GM12878 (cell line): ENCODE data around the gene CD300H. TPM values are rescaled to one million over a fixed set of nuclear protein-coding genes. Genes with fewer than 3 reads are reported as not detected.

Experiments
- ATAC-seq: fragments of 200-7000 bp; cut with Tn5 transposase; 3 replicates; pipeline ENCODE4 v1.9.1; 2020; ENCODE audit warnings: mild to moderate bottlenecking, moderate library complexity
- BruUV-seq: library from RNA; stranded (reverse); fragments of 400-500 nt; replicated peaks from 2 replicates; lab custom pipeline; 2021; lab: Mats Ljungman, UMichigan
- CTCF ChIA-PET: fragments of 300-600 bp; sonication (Branson Sonifier 250); formaldehyde crosslinking; extraction: SDS; loops from one replicate; lab custom pipeline; 2021; ENCODE audit warnings: inconsistent platforms; lab: Yijun Ruan, JAX
- POLR2A ChIA-PET: fragments of 350-600 bp; formaldehyde crosslinking; extraction: SDS; loops from one replicate; lab custom pipeline; 2021; ENCODE audit warnings: inconsistent platforms; lab: Charles Lee
- RAD21 ChIA-PET: fragments of 300-600 bp; sonication (Branson Sonifier 250); formaldehyde crosslinking; loops from one replicate; lab custom pipeline; 2023; ENCODE audit warnings: antibody characterized with exemption; ENCODE audit not compliant: unreplicated experiment; lab: Charles Lee
- SMC1A ChIA-PET: fragments of 300-600 bp; sonication (Branson Sonifier 250); formaldehyde crosslinking; loops from one replicate; lab custom pipeline; 2023; ENCODE audit not compliant: unreplicated experiment, uncharacterized antibody; lab: Charles Lee
- DNase-seq: peaks from one replicate; pipeline ENCODE4 v3.0.0-alpha.2; 2011; ENCODE audit warnings: low read depth, low spot score
- FAIRE-seq: peaks from 3 replicates; lab custom pipeline; 2011; peaks lifted over from hg19 to GRCh38; lab: Jason Lieb, UNC
- H2AFZ ChIP-seq: 2 replicates; pipeline ENCODE4 v1.6.0; 2011; ENCODE audit warnings: low read depth, low read length, control low read depth; ENCODE audit not compliant: control insufficient read depth
- H3K27ac ChIP-seq: 2 replicates; pipeline ENCODE4 v1.5.1; 2011; ENCODE audit warnings: control low read depth; ENCODE audit not compliant: control insufficient read depth, insufficient read depth
- H3K27me3 ChIP-seq, 2 experiments: replicated peaks in 1 of 2; 2 replicates each; pipeline versions ENCODE4 v1.6.0 to v1.6.1; 2011; ENCODE audit warnings: low read length in 1 of 2; ENCODE audit not compliant: control insufficient read depth in 2 of 2, insufficient read depth in 2 of 2
- H3K36me3 ChIP-seq, 2 experiments: 2 replicates each; pipeline ENCODE4 v1.5.1; 2011; ENCODE audit warnings: low read length in 1 of 2; ENCODE audit not compliant: control insufficient read depth in 2 of 2, insufficient read depth in 2 of 2
- H3K4me1 ChIP-seq: 2 replicates; pipeline ENCODE4 v1.6.1; 2011; ENCODE audit warnings: mild to moderate bottlenecking, low read length, moderate library complexity, mixed read lengths; ENCODE audit not compliant: control insufficient read depth, insufficient read depth
- H3K4me2 ChIP-seq: 2 replicates; pipeline ENCODE4 v1.6.0; 2011; ENCODE audit warnings: control low read depth; ENCODE audit not compliant: control insufficient read depth, insufficient read depth
- H3K4me3 ChIP-seq: fragments of 200-600 bp; sonication (generic); 2 replicates; pipeline ENCODE4 v1.5.1; 2016
- H3K79me2 ChIP-seq: 2 replicates; pipeline ENCODE4 v1.6.0; 2011; ENCODE audit warnings: low read length; ENCODE audit not compliant: control insufficient read depth, insufficient read depth
- H3K9ac ChIP-seq: 2 replicates; pipeline ENCODE4 v1.8.0; 2011; ENCODE audit warnings: low read length, control low read depth, mixed read lengths; ENCODE audit not compliant: control insufficient read depth, insufficient read depth
- H3K9me3 ChIP-seq: replicated peaks from 3 replicates; pipeline ENCODE4 v1.5.1; 2011; ENCODE audit warnings: mild to moderate bottlenecking, low read length; ENCODE audit not compliant: control insufficient read depth, insufficient read depth
- H4K20me1 ChIP-seq: 2 replicates; pipeline ENCODE4 v1.6.0; 2011; ENCODE audit not compliant: control insufficient read depth, insufficient read depth
- BHLHE40 ChIP-seq, 2 experiments: fragments of 450-650 bp in 1 of 2; IDR thresholded peaks; 2 replicates each; pipeline ENCODE4 v1.6.1; 2011 to 2017; ENCODE audit warnings: low read depth in 2 of 2, borderline replicate concordance in 1 of 2, improper control_type of control experiment in 1 of 2, low read length in 1 of 2, mild to moderate bottlenecking in 1 of 2
- EGR1 ChIP-seq, 2 experiments: IDR thresholded peaks; 1 replicate in 1 of 2; 2 replicates in 1 of 2; pipeline ENCODE4 v1.6.1; 2011 to 2012; ENCODE audit warnings: low read depth in 2 of 2, low read length in 2 of 2, borderline replicate concordance in 1 of 2, mild to moderate bottlenecking in 1 of 2, moderate library complexity in 1 of 2
- LARP7 ChIP-seq: fragments of 450-650 bp; IDR thresholded peaks from 2 replicates; pipeline ENCODE4 v1.6.1; 2017; ENCODE audit warnings: mild to moderate bottlenecking
- NFYA ChIP-seq: IDR thresholded peaks from 2 replicates; pipeline ENCODE4 v1.6.1; 2011; ENCODE audit warnings: low read depth, mild to moderate bottlenecking, low read length, improper control_type of control experiment, borderline replicate concordance
- POLR2AphosphoS5 ChIP-seq: IDR thresholded peaks from 2 replicates; pipeline ENCODE4 v1.6.1; 2011; ENCODE audit warnings: mild to moderate bottlenecking, low read length, inconsistent platforms
- WGBS: methylation state at CpG from one replicate; pipeline ENCODE4 v1.1.6; 2016; ENCODE audit warnings: low lambda C conversion rate; ENCODE audit not compliant: insufficient replicate concordance, insufficient coverage; ENCODE audit errors: missing lambda C conversion rate; 5-methylcytosine and 5-hydroxymethylcytosine counted together
- in situ Hi-C: fragments of 300-500 bp; cut with MboI; formaldehyde crosslinking; loops from 9 replicates; pipeline ENCODE4 v1.14.3; 2018; ENCODE audit warnings: mixed read lengths
- intact Hi-C: fragments of 100-400 bp; cut with micrococcal nuclease; formaldehyde crosslinking; loops from one replicate; pipeline ENCODE4 v1.14.2; 2022; ENCODE audit not compliant: unreplicated experiment
- polyA plus RNA-seq, 11 experiments: library from polyadenylated mRNA; depleted of rRNA in 4 of 11; unstranded in 6 of 11; stranded (reverse) in 5 of 11; fragments of >200 nt; fragmentation: Nextera tagmentation in 4 of 11; fragmentation: Illumina TruSeq in 1 of 11; extraction: Ambion mirVana in 4 of 11; extraction: Trizol in 1 of 11; gene quantifications; 1 replicate in 1 of 11; 2 replicates in 10 of 11; pipeline versions ENCODE4 v1.2.1 to v1.2.3, GENCODE V29; 2011 to 2016; ENCODE audit warnings: inconsistent platforms in 2 of 11, missing spikeins in 2 of 11, low read depth in 1 of 11
- total RNA-seq, 4 experiments: library from RNA; depleted of rRNA in 3 of 4; stranded (reverse); fragments of >200 nt in 3 of 4; fragmentation: Illumina TruSeq in 1 of 4; extraction: Trizol in 1 of 4; gene quantifications; 2 replicates each; pipeline versions ENCODE4 v1.2.1 to v1.2.3, GENCODE V29; 2013 to 2021

CD300H gene
- total and polyA plus RNA-seq, 10 of the 15 experiments (the other 5 are each of a cell fraction or from before 2014, with no cell fraction given) = not detected

DNA sequence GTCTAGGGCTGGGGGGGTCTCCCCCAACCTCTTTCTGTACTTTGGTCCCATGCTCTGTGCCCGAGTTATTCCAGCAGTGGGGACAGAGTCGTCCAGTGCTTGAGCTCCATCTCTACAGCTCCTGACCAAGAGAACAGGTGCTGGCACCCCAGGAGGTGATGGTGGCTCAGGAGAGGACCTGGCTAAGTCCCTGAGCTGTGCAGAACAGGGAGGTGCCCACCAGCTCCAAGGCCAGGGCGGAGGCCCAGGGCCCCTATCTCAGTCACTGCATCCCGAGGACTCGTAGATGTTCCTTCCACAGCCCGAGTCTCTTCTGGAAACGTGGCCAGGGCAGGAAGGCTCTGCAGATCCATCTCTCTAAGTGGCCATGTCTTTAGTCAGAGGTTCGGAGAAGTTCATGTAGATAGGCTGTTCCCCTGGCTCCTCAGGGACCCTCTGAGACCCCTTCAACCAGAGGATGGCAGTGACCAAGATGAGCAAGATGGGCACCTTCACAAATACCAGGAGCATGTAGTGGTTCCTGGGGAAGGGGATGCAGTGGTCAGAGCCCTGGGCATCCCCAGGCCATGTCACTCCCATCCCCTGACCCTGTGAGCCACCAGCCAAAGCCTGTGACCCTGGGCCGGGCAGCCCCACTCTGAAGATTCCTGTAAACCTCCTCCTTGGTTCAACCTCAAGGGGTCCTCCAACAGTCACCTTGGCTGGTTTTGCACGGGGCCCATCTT, 44.8 kb downstream of the CD300H start:
- H3K79me2 ChIP-seq = no peaks in the 10 kb centered on the region
- BruUV-seq = no TSS peak
- TF ChIP-seq BHLHE40 (IDR thresholded peaks at IDR 0.05; ENCODE audit: borderline replicate concordance in 1 of 2, low read depth in 2 of 2, low read length in 1 of 2) (no peak), EGR1 (IDR thresholded peaks at IDR 0.05; ENCODE audit: borderline replicate concordance in 1 of 2, low read depth in 2 of 2, low read length in 2 of 2) (no peak), POLR2AphosphoS5 (no peak), LARP7 (no peak), NFYA (no peak)
- no peak overlapping the region for H3K9ac ChIP-seq
- ATAC-seq (no peak), DNase-seq (no peak), FAIRE-seq (no peak)
- H3K27me3 ChIP-seq = no peaks in the 10 kb centered on the region; a peak in 1 of 4 replicates
- RAD21 ChIA-PET = no interaction called here
- SMC1A ChIA-PET = interaction anchor here (4.0 kb wide), 1 partner anchor 9 kb away, joined by 21 read pairs; the partner anchor contains the start of gene CD300LB
- CTCF ChIA-PET = interaction anchor here (0.6 to 1.4 kb wide), 2 partner anchors 42 to 228 kb away, joined by 3 to 4 read pairs; no protein-coding TSS in a partner anchor
- no peaks in the 10 kb centered on the region for H3K36me3 ChIP-seq
- H3K4me1 ChIP-seq = peaks cover 10% of the 10 kb centered on the region
- 60% methylated on average over 10 of the region's 10 CpGs for WGBS
- no peak overlapping the region for H3K27ac ChIP-seq
- H4K20me1 ChIP-seq = no peaks in the 10 kb centered on the region
- H2AFZ ChIP-seq = no peak overlapping the region
- POLR2A ChIA-PET = interaction anchor here (1.0 kb wide), 2 partner anchors 9 to 10 kb away, joined by 3 to 4 read pairs; no protein-coding TSS in a partner anchor
- no peak overlapping the region for H3K4me2 ChIP-seq
- no peak overlapping the region for H3K4me3 ChIP-seq
- no peaks in the 10 kb centered on the region; the same call in 2 of the 3 replicates for H3K9me3 ChIP-seq
- intact Hi-C loops = no loop called here
- in situ Hi-C loops = no loop called here
